ENCODE data around the gene RPL12.

Gene RPL12

GRCh38 chr9:127457191-127457878, 6.1 kb upstream of the RPL12 start:
- no peak for TF ChIP-seq CTCF (conservative IDR thresholded peaks at IDR 0.05; ENCODE audit: low read depth, low read length)
- no peak for DNase-seq (ENCODE audit: low read depth)
- no peak overlapping the region for H3K4me3 ChIP-seq (ENCODE audit: low read depth, low read length)

GRCh38 chr9:127455324-127455992, 4.3 kb upstream of the RPL12 start:
- TF ChIP-seq CTCF (conservative IDR thresholded peaks at IDR 0.05; ENCODE audit: low read depth, low read length): peak; percentile 26
- no peak overlapping the region for H3K4me3 ChIP-seq (ENCODE audit: low read depth, low read length)
- no peak for DNase-seq (ENCODE audit: low read depth)

- TF ChIP-seq CTCF (conservative IDR thresholded peaks at IDR 0.05; ENCODE audit: low read depth, low read length): no peak
- peak; percentile 25 for DNase-seq (ENCODE audit: low read depth)
- H3K4me3 ChIP-seq (ENCODE audit: low read depth, low read length): no peak overlapping the region
These were observed 1.5 kb upstream of the RPL12 start for GRCh38 chr9:127452691-127453090.

- TF ChIP-seq CTCF (conservative IDR thresholded peaks at IDR 0.05; ENCODE audit: low read depth, low read length): peak; percentile 8
- H3K4me3 ChIP-seq (ENCODE audit: low read depth, low read length): peak overlapping the region; percentile 97
- DNase-seq (ENCODE audit: low read depth): peak; percentile 52
These were observed 851 bp upstream of the RPL12 start for GRCh38 chr9:127451858-127452656.

GRCh38 chr9:127451608-127451857, 327 bp upstream of the RPL12 start:
- DNase-seq (ENCODE audit: low read depth): no peak
- no peak for TF ChIP-seq CTCF (conservative IDR thresholded peaks at IDR 0.05; ENCODE audit: low read depth, low read length)
- H3K4me3 ChIP-seq (ENCODE audit: low read depth, low read length): peak overlapping the region; percentile 97

GRCh38 chr9:127450243-127450760, 904 bp downstream of the RPL12 start:
- DNase-seq (ENCODE audit: low read depth): peak; percentile 40
- TF ChIP-seq CTCF (conservative IDR thresholded peaks at IDR 0.05; ENCODE audit: low read depth, low read length): no peak
- peak overlapping the region; percentile 97 for H3K4me3 ChIP-seq (ENCODE audit: low read depth, low read length)

All from choroid plexus epithelial cell (primary cell).